Liver (tissue), 9 donors: ENCODE measurements around the gene EPHB4. TPM values are rescaled to one million over a fixed set of nuclear protein-coding genes. Genes with fewer than 3 reads are reported as not detected.

ENCODE experiments used
- DNase-seq: peaks from one replicate; pipeline ENCODE4 v3.0.0-alpha.2; 2017; ENCODE audit warnings: low spot score
- H3K27ac ChIP-seq, 2 donors: one replicate each; pipeline ENCODE4 v1.7.0; 2013; ENCODE audit warnings: inconsistent platforms in 2 of 2, low read length in 2 of 2, control low read depth in 1 of 2, low read depth in 1 of 2, mild to moderate bottlenecking in 1 of 2
- H3K27me3 ChIP-seq, 4 donors: one replicate each; pipeline versions ENCODE4 v1.6.1 to v1.7.0; 2013; ENCODE audit warnings: low read length in 3 of 4, inconsistent platforms in 1 of 4, mild to moderate bottlenecking in 1 of 4, moderate library complexity in 1 of 4; ENCODE audit not compliant: control insufficient read depth in 4 of 4, insufficient read depth in 4 of 4
- H3K36me3 ChIP-seq, 4 donors: one replicate each; pipeline versions ENCODE4 v1.6.1 to v1.7.0; 2013; ENCODE audit warnings: low read length in 3 of 4, mild to moderate bottlenecking in 3 of 4, low read depth in 1 of 4, moderate library complexity in 1 of 4; ENCODE audit not compliant: control insufficient read depth in 4 of 4, insufficient read depth in 3 of 4
- H3K4me1 ChIP-seq, 4 donors: one replicate each; pipeline versions ENCODE4 v1.6.1 to v1.7.0; 2013; ENCODE audit warnings: low read length in 3 of 4, mild to moderate bottlenecking in 3 of 4, moderate library complexity in 1 of 4; ENCODE audit not compliant: control insufficient read depth in 4 of 4, insufficient read depth in 4 of 4
- H3K4me3 ChIP-seq, 3 donors: one replicate each; pipeline versions ENCODE4 v1.6.1 to v1.7.0; 2013; ENCODE audit warnings: low read length in 3 of 3, control low read depth in 1 of 3, low read depth in 1 of 3, mild to moderate bottlenecking in 1 of 3
- H3K9ac ChIP-seq, 2 donors: one replicate each; pipeline ENCODE4 v1.7.0; 2013; ENCODE audit warnings: low read length in 2 of 2, mild to moderate bottlenecking in 2 of 2, moderate library complexity in 2 of 2, control low read depth in 1 of 2, low read depth in 1 of 2
- H3K9me3 ChIP-seq, 4 donors: one replicate each; pipeline versions ENCODE4 v1.6.1 to v1.7.0; 2013; ENCODE audit warnings: low read length in 3 of 4; ENCODE audit not compliant: control insufficient read depth in 4 of 4
- FOXA1 ChIP-seq: IDR thresholded peaks from 2 replicates; pipeline ENCODE4 v1.6.1; 2016; ENCODE audit warnings: antibody characterized with exemption
- HNF4A ChIP-seq, 2 donors: conservative IDR thresholded peaks; 2 replicates each; pipeline ENCODE4 v1.6.1; 2016; ENCODE audit warnings: antibody characterized with exemption in 2 of 2, mild to moderate bottlenecking in 2 of 2
- HNF4G ChIP-seq: IDR thresholded peaks from 2 replicates; pipeline ENCODE4 v1.6.1; 2016; ENCODE audit warnings: antibody characterized with exemption
- NR2F2 ChIP-seq: IDR thresholded peaks from 2 replicates; pipeline ENCODE4 v1.6.1; 2016; ENCODE audit warnings: antibody characterized with exemption
- RAD21 ChIP-seq, 2 donors: IDR thresholded peaks; 2 replicates each; pipeline ENCODE4 v1.6.1; 2016; ENCODE audit warnings: antibody characterized with exemption in 2 of 2, mild to moderate bottlenecking in 2 of 2
- RXRA ChIP-seq, 2 donors: IDR thresholded peaks; 2 replicates each; pipeline ENCODE4 v1.6.1; 2017 to 2018; ENCODE audit warnings: antibody characterized with exemption in 2 of 2, mild to moderate bottlenecking in 1 of 2
- YY1 ChIP-seq: IDR thresholded peaks from 2 replicates; pipeline ENCODE4 v1.6.1; 2016; ENCODE audit warnings: antibody characterized with exemption, mild to moderate bottlenecking
- WGBS: extraction: QIAGEN DNeasy Blood & Tissue Kit; methylation state at CpG from one replicate; pipeline ENCODE4 v1.1.7; 2013; 5-methylcytosine and 5-hydroxymethylcytosine counted together
- polyA plus RNA-seq, 2 donors: library from polyadenylated mRNA; stranded (reverse) in 1 of 2; unstranded in 1 of 2; fragments of 200-250 nt in 1 of 2; fragments of >200 nt in 1 of 2; fragmentation: Nextera tagmentation in 1 of 2; extraction: Ambion mirVana in 1 of 2; gene quantifications; one replicate each; pipeline versions ENCODE4 v1.2.1 to v1.2.3, GENCODE V29; 2013 to 2015
- total RNA-seq, 2 donors: library from RNA; depleted of rRNA; stranded (reverse); fragments of >200 nt; gene quantifications; one replicate each; pipeline ENCODE4 v1.2.3, GENCODE V29; 2014
- TF ChIP-seq, protein P1 (sequence below): IDR thresholded peaks from 2 replicates; pipeline ENCODE4 v1.6.1; 2016; ENCODE audit warnings: antibody characterized with exemption
- TF ChIP-seq, protein P2 (sequence below): IDR thresholded peaks from 2 replicates; pipeline ENCODE4 v1.6.1; 2016; ENCODE audit warnings: antibody characterized with exemption
- TF ChIP-seq, protein P3 (sequence below): fragments of 150-350 bp; IDR thresholded peaks from 2 replicates; pipeline ENCODE4 v1.5.1; 2017; ENCODE audit warnings: improper control_type of control experiment, low read depth, low read length; ENCODE audit not compliant: missing input control
- TF ChIP-seq, protein P4 (sequence below): IDR thresholded peaks from 2 replicates; pipeline ENCODE4 v1.6.1; 2016; ENCODE audit warnings: antibody characterized with exemption
- donor health status: healthy.
- donor health status: healthy.
- donor health status: healthy.
- donor health status: healthy.
- donor health status: healthy.

EPHB4 gene
- total and polyA plus RNA-seq, 4 donors: 14.4 to 53.0 (median 50.0) TPM

DNA sequence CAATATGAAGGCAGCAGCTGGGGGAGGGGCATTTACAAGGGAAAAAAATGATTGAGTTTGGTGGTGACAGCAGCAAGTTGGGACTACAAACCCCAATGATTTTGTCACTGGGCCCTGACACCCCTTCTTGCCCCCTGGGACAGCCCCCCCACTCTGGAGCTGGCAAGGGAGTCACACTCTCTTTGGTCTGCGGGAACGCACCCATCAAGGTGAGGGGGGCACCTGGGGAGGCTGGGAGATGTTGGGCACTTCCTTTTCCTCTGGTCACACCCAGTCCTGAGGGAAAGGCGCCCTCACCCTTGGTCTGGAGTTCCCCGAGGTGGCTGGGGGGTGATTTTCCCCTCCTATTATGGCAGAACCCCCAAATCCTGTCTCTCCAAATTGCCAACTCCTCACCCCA is 24.4 kb downstream of the EPHB4 start:
- 66% methylated on average over 4 of the region's 4 CpGs for WGBS
- Histone ChIP-seq H3K9me3 (no peaks in the 10 kb centered on the region), H3K9ac (no peak overlapping the region), H3K27ac (no peak overlapping the region), H3K27me3 (no peaks in the 10 kb centered on the region), H3K36me3 (peaks cover 19 to 30% (median 24%) of the 10 kb centered on the region in 4 donors), H3K4me3 (no peak overlapping the region), H3K4me1 (peaks cover 0 to 9% (median 0%) of the 10 kb centered on the region in 4 donors)
- TF ChIP-seq, protein P1, sequence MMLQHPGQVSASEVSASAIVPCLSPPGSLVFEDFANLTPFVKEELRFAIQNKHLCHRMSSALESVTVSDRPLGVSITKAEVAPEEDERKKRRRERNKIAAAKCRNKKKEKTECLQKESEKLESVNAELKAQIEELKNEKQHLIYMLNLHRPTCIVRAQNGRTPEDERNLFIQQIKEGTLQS: no peak
- peak; percentile 4 for TF ChIP-seq NR2F2
- no peak for DNase-seq

DNA sequence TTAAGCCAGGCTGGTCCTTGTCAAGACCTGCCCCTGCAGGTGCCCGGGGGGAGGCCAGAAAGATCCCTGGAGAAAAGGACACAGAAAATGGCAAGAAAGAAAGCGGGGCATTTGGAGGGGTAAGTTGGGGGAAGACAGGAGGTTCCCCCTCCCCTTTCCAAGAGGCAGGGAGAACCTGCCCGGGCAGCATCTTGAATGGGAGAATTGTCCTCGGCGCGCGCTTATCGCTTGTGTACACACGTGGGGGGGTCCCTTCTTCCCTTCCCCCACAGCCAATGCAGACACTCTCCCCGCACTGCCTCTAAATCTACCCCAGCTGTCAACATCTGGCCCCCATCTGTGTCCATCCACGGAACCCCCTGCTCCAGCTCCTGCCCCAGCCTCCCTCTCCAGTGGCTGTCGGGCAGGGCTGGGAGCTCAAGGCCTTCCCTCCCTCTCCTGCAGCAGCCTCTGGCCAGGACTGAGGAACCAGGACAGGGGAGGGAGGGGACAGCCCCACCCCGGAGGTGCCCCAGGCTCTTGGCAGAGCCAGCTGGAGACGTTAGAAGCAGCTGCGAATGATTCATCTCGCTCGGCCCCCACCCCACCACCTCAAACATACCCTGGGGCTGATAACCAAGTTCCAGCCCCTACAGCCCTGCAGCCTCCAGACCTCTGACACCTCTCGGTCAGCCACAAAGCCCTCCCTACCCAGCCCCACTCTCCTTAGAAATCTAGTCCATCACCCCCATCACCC is 25.3 kb downstream of the EPHB4 start:
- Histone ChIP-seq H3K4me3 (no peak overlapping the region), H3K4me1 (peaks cover 0 to 9% (median 0%) of the 10 kb centered on the region in 4 donors), H3K9ac (no peak overlapping the region), H3K27ac (no peak overlapping the region), H3K36me3 (peaks cover 14 to 22% (median 17%) of the 10 kb centered on the region in 4 donors), H3K27me3 (no peaks in the 10 kb centered on the region), H3K9me3 (no peaks in the 10 kb centered on the region)
- no peak for DNase-seq
- 59% methylated on average over 18 of the region's 18 CpGs for WGBS
- TF ChIP-seq RXRA (IDR thresholded peaks at IDR 0.05) (no peak), HNF4G (no peak)

DNA sequence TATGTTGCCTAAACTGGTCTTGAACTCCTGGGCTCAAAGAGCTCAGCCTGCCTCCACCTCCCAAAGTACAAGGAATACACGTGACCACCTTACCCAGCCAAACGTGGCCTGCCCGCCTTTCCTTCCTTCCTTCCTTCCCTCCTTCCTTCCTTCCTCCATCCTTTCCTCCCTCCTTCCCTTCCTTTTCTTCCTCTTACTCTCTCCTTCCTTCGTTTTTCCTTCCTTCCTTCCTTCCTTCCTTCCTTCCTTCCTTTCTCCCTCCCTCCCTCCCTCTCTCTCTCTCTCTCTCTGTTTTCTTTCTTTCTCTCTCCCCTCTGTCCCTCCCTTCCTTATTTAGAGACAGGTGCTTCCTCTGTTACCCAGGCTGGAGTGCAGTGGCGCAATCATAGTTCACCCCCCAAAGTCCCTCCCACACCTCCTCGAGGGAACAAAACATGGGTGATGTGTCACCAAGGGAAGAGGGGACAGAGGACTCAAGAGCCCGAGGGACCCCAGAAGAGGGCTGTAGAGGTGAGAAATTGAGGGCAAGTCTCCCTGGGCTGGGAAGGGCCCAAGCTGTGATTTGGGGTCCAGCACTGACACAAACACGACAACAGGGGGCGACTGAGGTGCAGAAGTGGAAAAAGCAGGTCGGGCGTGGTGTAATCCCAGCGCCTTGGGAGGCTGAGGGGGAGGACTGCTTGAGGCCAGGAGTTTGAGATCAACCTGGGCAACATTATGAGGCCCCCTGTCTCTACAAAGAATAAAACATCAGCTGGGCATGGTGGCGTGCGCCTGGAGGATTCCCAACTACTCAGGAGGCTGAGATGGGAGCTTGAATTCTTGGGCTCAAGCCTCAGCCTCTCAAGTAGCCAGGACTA is 28.1 kb downstream of the EPHB4 start:
- TF ChIP-seq HNF4G (no peak), YY1 (no peak), HNF4A (conservative IDR thresholded peaks at IDR 0.05) (peak in 1 of 2 donors; percentile 12), RAD21 (IDR thresholded peaks at IDR 0.05) (peak; percentile 85 to 93), FOXA1 (no peak), RXRA (IDR thresholded peaks at IDR 0.05) (peak in 1 of 2 donors; percentile 16)
- TF ChIP-seq, protein P1: no peak
- TF ChIP-seq, protein P2, sequence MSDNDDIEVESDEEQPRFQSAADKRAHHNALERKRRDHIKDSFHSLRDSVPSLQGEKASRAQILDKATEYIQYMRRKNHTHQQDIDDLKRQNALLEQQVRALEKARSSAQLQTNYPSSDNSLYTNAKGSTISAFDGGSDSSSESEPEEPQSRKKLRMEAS: no peak
- TF ChIP-seq, protein P3, sequence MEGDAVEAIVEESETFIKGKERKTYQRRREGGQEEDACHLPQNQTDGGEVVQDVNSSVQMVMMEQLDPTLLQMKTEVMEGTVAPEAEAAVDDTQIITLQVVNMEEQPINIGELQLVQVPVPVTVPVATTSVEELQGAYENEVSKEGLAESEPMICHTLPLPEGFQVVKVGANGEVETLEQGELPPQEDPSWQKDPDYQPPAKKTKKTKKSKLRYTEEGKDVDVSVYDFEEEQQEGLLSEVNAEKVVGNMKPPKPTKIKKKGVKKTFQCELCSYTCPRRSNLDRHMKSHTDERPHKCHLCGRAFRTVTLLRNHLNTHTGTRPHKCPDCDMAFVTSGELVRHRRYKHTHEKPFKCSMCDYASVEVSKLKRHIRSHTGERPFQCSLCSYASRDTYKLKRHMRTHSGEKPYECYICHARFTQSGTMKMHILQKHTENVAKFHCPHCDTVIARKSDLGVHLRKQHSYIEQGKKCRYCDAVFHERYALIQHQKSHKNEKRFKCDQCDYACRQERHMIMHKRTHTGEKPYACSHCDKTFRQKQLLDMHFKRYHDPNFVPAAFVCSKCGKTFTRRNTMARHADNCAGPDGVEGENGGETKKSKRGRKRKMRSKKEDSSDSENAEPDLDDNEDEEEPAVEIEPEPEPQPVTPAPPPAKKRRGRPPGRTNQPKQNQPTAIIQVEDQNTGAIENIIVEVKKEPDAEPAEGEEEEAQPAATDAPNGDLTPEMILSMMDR: peak; percentile 79
- TF ChIP-seq, protein P4, sequence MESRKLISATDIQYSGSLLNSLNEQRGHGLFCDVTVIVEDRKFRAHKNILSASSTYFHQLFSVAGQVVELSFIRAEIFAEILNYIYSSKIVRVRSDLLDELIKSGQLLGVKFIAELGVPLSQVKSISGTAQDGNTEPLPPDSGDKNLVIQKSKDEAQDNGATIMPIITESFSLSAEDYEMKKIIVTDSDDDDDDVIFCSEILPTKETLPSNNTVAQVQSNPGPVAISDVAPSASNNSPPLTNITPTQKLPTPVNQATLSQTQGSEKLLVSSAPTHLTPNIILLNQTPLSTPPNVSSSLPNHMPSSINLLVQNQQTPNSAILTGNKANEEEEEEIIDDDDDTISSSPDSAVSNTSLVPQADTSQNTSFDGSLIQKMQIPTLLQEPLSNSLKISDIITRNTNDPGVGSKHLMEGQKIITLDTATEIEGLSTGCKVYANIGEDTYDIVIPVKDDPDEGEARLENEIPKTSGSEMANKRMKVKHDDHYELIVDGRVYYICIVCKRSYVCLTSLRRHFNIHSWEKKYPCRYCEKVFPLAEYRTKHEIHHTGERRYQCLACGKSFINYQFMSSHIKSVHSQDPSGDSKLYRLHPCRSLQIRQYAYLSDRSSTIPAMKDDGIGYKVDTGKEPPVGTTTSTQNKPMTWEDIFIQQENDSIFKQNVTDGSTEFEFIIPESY: no peak
- no peak overlapping the region for H3K9ac ChIP-seq
- no peaks in the 10 kb centered on the region for H3K9me3 ChIP-seq
- H3K27ac ChIP-seq: no peak overlapping the region
- 21% methylated on average over 14 of the region's 14 CpGs for WGBS
- H3K27me3 ChIP-seq: no peaks in the 10 kb centered on the region
- DNase-seq: peak; percentile 70
- H3K4me3 ChIP-seq: no peak overlapping the region
- peaks cover 0 to 5% (median 3%) of the 10 kb centered on the region in 4 donors for H3K36me3 ChIP-seq
- H3K4me1 ChIP-seq: peaks cover 0 to 9% (median 0%) of the 10 kb centered on the region in 4 donors
